ENCODE data around the gene LRFN4. TPM values are rescaled to one million over a fixed set of nuclear protein-coding genes. Genes with fewer than 3 reads are reported as not detected.

The LRFN4 gene
- total and polyA plus RNA-seq, 2 of the 8 experiments (the other 6 are each of a cell fraction or from before 2014, with no cell fraction given) = 49.8 to 64.3 TPM

GRCh38 chr11:66834943-66835342 is 21.9 kb upstream of the LRFN4 start:
- H3K9ac ChIP-seq (replicated peaks in 1 of 4; ENCODE audit: extremely low read depth in 1 of 4, low read depth in 3 of 4, low read length in 3 of 4) = no peak overlapping the region
- no peaks in the 10 kb centered on the region; the same call in 1 of the 2 replicates for H3K79me1 ChIP-seq (ENCODE audit: low read depth, low read length)
- no peak overlapping the region for H3K14ac ChIP-seq (ENCODE audit: insufficient read length)
- no peak overlapping the region for H3K18ac ChIP-seq (ENCODE audit: extremely low read depth, low read length)
- H2BK12ac ChIP-seq (ENCODE audit: low read depth, low read length) = no peak overlapping the region
- no peak overlapping the region for H3K23ac ChIP-seq (ENCODE audit: insufficient read length)
- no peak overlapping the region for H2BK20ac ChIP-seq (ENCODE audit: low read length)
- no peak overlapping the region for H4K91ac ChIP-seq (replicated peaks; ENCODE audit: insufficient read length, low read length)
- no peak overlapping the region for H3K4me3 ChIP-seq (ENCODE audit: extremely low read depth in 1 of 4, insufficient read depth in 2 of 4, low read depth in 3 of 4, low read length in 4 of 4)
- H4K8ac ChIP-seq (ENCODE audit: extremely low read depth, insufficient read depth, low read length) = no peak overlapping the region
- no peak for FAIRE-seq
- no peak overlapping the region for H3K4me2 ChIP-seq (ENCODE audit: insufficient read depth in 1 of 2, low read depth in 2 of 2, low read length in 2 of 2)
- no peaks in the 10 kb centered on the region for H3K79me2 ChIP-seq (ENCODE audit: control insufficient read depth in 1 of 2, insufficient read depth in 2 of 2, low read length in 2 of 2)
- ChIA-PET POLR2A (ENCODE audit: partially characterized antibody) (no interaction called here), CTCF (ENCODE audit: partially characterized antibody) (interaction anchor here (0.5 to 7.1 kb wide), 31 partner anchors 8 to 425 kb away, joined by 3 to 90 read pairs (median 5); partner anchors contain the start of genes RBM4B and RCE1)
- H2AK5ac ChIP-seq (ENCODE audit: low read depth, low read length) = no peak overlapping the region
- no peak overlapping the region for H2BK15ac ChIP-seq (ENCODE audit: low read length)
- no peaks in the 10 kb centered on the region for H3K23me2 ChIP-seq (ENCODE audit: low read depth, low read length)
- H3K4ac ChIP-seq (replicated peaks; ENCODE audit: insufficient read length, low read depth, low read length) = no peak overlapping the region
- H2BK120ac ChIP-seq (replicated peaks; ENCODE audit: low read depth, low read length) = no peak overlapping the region
- no peak overlapping the region for H4K5ac ChIP-seq (ENCODE audit: insufficient read length, low read depth, low read length)
- no peak overlapping the region for H2AFZ ChIP-seq (ENCODE audit: low read length)
- no peak overlapping the region for H3K27ac ChIP-seq (ENCODE audit: low read depth, low read length)
- H3K9me3 ChIP-seq (ENCODE audit: insufficient read depth in 2 of 2, low read depth in 1 of 2, low read length in 1 of 2) = no peaks in the 10 kb centered on the region
- H3K27me3 ChIP-seq (replicated peaks in 1 of 4; ENCODE audit: control insufficient read depth in 3 of 4, extremely low read depth in 1 of 4, insufficient read depth in 3 of 4, low read length in 3 of 4) = no peaks in the 10 kb centered on the region
- no peaks in the 10 kb centered on the region for H4K20me1 ChIP-seq (replicated peaks in 1 of 2; ENCODE audit: control insufficient read depth in 1 of 2, insufficient read depth in 2 of 2, low read length in 2 of 2)
- no peak overlapping the region for H3K56ac ChIP-seq (replicated peaks; ENCODE audit: insufficient read length, low read depth, low read length)
- 97% methylated on average over 5 of the region's 5 CpGs; no CpG with 5 or more reads in 1 of the 2 experiments for WGBS, 2 experiments (ENCODE audit: extremely low coverage in 1 of 2, insufficient coverage in 1 of 2, insufficient read length in 1 of 2, insufficient replicate concordance in 2 of 2, low coverage in 1 of 2, low lambda C conversion rate in 2 of 2, missing lambda C conversion rate in 1 of 2)
- H2BK5ac ChIP-seq (ENCODE audit: low read depth, low read length) = no peak overlapping the region
- H3K36me3 ChIP-seq (ENCODE audit: control insufficient read depth in 2 of 4, insufficient read depth in 4 of 4, low read length in 3 of 4) = peaks cover 2 to 14% (median 2%) of the 10 kb centered on the region in 4 experiments; a peak in 3 of 8 replicates
- no peak for DNase-seq (ENCODE audit: low read depth in 1 of 2, low spot score in 2 of 2)
- H3K4me1 ChIP-seq (replicated peaks in 1 of 4; ENCODE audit: control insufficient read depth in 3 of 4, insufficient read depth in 4 of 4, low read length in 3 of 4) = no peaks in the 10 kb centered on the region

Data from H1 (cell line).